ENCODE data around the gene ACAP2.
A peak's percentile ranks its signal among the peaks of the same experiment; 100 is the strongest.
"Not testable (repeated sequence)": the region's sequence is repeated elsewhere in the genome, so short reads cannot be mapped to it uniquely, and the experiment has no call there.

ACAP2 gene

DNA sequence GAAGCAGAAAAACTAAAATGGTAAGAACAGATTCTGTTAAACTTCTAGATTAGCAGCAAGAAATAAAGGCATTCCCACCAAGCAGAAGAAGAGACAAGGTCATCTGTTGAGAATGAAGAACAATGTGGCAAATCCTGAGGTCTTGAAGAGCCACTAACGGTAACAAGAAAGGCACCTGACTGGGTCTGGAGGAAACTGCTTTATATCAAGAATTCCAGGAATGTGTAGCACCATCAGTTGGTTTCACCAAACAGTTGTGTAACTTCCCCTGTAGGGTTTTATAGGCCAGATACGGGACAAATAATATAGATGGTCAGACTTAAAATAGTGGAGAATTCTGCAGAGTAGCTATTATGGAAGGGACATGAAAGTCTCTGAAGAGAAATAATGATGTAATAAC lies 57.3 kb downstream of the ACAP2 start:
- no peak for DNase-seq

DNA sequence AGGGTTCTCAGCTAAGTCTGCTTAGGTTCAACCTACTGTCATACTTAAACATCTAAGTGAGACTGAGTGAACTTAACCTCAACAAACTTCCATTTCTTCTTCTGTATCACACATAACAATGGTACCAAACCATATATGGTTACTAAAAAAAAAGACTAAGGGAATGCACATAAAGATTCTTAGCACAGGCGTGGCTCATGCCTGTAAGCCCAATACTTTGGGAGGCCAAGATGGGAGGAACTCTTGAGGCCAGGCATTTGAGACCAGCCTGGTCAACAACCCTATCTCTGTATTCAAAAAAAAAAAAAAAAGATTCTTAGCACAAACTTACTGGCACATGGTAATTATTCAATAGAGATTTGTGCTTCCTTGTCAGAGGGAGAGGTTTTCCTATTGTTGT lies 57.9 kb downstream of the ACAP2 start:
- DNase-seq = no peak

DNA sequence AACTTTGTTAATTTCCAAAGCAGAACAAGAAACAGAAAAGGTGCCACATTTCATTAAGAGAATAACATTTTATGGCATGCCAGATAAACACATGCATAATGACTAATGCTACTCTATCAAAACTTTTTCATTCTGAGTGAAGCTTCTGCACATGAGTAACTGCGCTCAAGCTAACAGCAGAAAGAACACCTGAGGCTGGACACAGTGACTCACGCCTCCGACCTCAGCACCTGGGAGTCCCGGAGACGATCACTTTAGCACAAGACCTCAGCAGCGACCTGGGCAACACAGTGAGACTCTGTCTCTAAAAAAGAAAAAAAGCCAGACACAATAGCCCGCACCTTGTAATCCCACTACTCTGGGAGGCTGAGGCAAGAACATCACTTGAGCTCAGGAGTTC lies 70.6 kb downstream of the ACAP2 start:
- no peak for DNase-seq

- no peak for DNase-seq
Observed at GRCh38 chr3:195366200-195366925, 76.5 kb downstream of the ACAP2 start.

DNA sequence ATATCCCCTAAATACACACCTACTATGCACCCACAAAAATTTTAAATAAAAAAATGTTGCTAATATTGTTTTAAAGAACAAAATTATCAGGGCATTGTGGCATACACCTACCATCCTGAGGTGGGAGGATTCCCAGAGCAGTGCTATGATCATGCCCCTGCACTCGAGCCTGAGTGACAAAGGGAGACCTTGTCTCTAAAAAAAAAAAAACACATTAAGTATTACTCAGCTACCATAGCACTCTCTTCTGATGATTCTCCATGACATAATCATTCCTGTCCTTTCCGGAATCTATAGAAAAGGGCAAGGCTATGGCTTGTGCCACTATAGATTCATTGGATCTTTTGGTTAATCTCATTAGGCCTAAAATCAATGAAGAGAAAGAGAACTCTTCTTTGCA lies 77.4 kb downstream of the ACAP2 start:
- no peak for DNase-seq

DNA sequence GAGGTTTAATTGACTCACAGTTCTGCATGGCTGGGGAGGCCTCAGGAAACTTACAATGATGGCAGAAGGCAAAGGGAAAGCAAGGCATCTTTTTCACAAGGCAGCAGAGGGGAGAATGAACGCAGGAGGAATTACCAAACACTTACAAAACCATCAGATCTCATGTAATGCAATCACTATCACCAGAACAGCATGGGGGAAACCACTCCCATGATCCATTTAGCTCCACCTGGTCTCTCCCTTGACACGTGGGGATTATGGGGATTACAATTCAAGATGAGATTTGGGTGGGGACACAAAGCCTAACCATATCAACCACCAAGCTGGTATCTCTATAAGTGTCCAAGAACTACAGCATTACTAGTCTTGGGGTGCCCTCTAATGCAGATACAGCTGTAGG lies 85.0 kb downstream of the ACAP2 start:
- DNase-seq = peak; percentile 78

- DNase-seq = no peak
Observed at GRCh38 chr3:195356151-195357086, 86.4 kb downstream of the ACAP2 start.

- not testable (repeated sequence) for DNase-seq
Observed at GRCh38 chr3:195354009-195354408, 88.8 kb downstream of the ACAP2 start.

- DNase-seq = no peak
Observed at GRCh38 chr3:195352895-195353488, 89.8 kb downstream of the ACAP2 start.

DNA sequence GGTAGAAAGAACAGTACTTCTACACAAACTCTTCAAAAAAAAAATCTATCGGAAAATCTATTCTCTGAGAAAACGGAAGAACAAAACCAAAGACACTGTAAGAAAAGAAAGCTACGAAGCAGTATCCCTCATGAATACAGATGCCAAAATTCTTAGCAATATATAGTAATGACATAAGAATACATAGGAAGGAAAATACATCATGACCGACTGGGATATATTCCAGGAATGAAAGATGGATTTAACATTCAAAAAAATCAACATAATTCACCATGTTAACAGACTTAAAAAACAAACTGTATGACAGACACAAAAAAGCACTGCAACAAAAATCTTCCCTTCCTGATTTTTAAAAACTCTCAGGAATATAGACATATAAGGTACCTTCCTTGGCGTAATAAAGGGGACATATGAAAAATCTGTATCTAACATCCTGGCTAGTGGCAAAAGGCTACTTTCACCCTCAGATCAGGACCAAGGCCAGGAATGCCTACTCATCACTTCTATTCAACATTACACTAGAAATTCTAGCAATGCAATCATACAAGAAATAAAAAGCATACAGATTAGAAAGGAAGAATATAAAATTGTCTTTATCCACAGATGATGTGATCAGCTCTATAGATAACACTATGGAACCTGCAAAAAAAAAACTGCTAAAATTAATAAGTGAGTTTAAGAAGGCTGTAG lies 94.2 kb downstream of the ACAP2 start:
- DNase-seq = no peak

GRCh38 chr3:195337747-195338146 lies 105.1 kb downstream of the ACAP2 start:
- no peak for DNase-seq

- DNase-seq = no peak
Observed at GRCh38 chr3:195334967-195335366, 107.9 kb downstream of the ACAP2 start.

DNA sequence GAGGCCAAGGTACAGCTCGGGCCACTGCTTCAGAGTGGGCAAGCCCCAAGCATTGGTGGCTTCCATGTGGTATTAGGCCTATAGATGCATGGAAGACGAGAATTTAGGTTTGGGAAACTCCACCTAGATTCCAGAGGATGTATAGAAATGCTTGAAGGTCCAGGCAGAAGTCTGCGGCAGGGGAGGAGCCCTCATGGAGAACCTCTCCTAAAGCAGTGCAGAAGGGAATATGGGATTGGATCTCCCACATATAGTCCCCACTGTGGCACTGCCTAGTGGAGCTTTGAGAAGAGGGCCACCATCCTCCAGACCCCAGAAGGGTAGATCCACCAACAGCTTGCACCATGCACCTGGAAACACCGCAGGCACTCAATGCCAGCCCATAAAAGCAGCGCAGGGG lies 123.8 kb downstream of the ACAP2 start:
- DNase-seq = peak; percentile 15

DNA sequence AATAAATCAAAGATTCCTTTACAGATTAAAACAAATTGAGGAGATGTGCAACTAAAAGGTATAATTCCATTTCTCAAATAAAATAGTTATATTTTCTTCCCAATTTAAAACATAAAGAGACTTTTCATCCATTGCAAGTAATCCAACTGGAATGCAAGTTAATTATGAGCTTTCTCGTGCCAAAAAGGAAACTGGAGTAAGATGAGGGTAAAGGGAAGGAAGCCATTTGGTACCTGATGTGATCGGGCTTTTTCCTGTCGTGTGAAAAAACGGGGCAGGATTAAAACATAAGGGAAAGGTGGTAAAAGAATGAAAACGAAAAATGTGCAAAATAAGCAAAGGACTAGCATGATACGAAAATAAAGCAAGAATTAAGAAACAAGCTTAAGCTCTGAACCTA lies 130.1 kb downstream of the ACAP2 start:
- DNase-seq = no peak

- no peak for DNase-seq
Observed at GRCh38 chr3:195307711-195308110, 135.1 kb downstream of the ACAP2 start.

- DNase-seq = no peak
Observed at GRCh38 chr3:195306369-195306768, 136.5 kb downstream of the ACAP2 start.

- no peak for DNase-seq
Observed at GRCh38 chr3:195302431-195302830, 140.4 kb downstream of the ACAP2 start.

GRCh38 chr3:195297446-195297845 lies 145.4 kb downstream of the ACAP2 start:
- no peak for DNase-seq

DNA sequence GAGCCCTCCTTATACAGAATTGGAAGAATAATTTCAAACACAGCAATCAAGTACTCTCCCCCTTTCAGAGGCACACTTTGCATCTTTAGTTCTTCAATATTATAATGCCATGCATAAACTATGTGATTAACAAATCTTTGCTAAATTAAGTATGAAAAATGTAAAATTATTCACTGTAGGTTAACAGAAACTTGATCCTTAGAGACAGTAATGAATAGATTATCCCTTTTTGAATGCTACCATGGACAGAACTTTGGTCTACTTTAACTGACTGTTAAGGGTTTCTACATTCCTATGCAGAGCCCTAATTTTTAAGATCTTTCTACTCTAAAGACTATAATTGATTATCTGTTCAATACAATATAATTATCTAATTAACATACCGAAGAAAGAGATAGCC lies 146.2 kb downstream of the ACAP2 start:
- no peak for DNase-seq

- DNase-seq = no peak
Observed at GRCh38 chr3:195291121-195291520, 151.7 kb downstream of the ACAP2 start.

DNA sequence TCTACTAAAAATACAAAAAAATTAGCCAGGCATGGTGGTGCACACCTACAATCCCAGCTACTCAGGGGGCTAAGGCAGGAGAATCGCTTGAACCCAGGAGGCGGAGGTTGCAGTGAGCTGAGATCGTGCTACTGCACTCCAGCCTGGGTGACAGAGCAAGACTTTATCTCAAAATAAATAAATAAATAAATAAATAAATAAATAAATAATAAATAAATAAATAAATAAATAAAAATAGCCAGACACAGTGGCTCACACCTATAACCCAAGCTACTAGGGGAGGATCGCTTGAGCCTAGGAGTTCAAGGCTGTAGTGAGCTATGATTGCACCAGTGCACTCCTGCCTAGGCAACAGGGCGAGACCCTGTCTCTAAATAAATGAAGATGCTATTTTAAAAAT lies 152.2 kb downstream of the ACAP2 start:
- not testable (repeated sequence) for DNase-seq

DNA sequence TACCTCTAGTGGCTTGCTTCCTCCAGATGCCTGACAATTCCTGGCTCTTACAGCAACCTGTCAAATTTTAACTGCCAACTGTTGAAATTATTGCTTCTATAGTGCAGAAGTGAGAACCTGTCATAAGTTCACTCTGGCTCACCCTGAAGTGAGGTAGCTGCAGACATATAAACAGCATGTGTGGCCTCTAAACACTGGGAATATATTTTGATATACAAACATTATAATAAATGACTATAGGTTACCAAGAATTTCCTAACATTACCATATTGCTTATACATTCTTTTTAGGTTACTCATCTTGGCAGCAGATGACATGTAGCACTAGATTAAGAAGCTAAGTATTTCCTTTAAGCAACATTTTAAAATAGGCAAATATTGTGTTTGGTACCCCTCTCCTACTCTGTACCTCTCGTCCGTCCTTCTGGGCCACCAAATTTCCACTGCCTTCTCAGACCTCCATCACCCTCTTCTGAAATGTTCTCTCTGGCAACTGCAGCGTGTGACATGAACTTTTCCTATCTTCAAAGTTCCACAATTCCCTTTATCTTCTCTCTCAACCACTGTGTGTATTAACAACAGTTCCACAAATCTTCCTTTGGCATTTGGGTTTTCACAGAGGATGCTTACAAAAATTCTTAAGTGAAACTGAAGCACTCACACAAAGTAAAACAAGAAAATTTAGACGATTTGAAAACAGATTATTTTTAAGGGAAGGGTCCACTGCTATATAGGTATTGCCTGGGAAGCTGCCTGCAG lies 156.5 kb downstream of the ACAP2 start:
- DNase-seq = no peak

All from NCI-H82 (cell line).